SK-N-SH (cell line): ENCODE results near the gene COLEC12. TPM values are rescaled to one million over a fixed set of nuclear protein-coding genes. Genes with fewer than 3 reads are reported as not detected.

Experiments used
- CTCF ChIA-PET: fragments of 300-600, 350-600 bp; formaldehyde crosslinking; extraction: SDS; loops from one replicate; lab custom pipeline; 2021; lab: Yijun Ruan, JAX
- POLR2A ChIA-PET: fragments of 350-600 bp; sonication (Branson Sonifier 250); formaldehyde crosslinking; extraction: SDS; loops from one replicate; lab custom pipeline; 2020; ENCODE audit warnings: antibody characterized with exemption, inconsistent platforms; lab: Yijun Ruan, JAX
- DNase-seq: peaks from one replicate; pipeline ENCODE4 v3.0.0; 2012
- H2AFZ ChIP-seq: fragments of 200-600 bp; sonication (generic); 2 replicates; pipeline ENCODE4 v1.8.1; 2016; ENCODE audit warnings: antibody characterized with exemption, mild to moderate bottlenecking, low read depth
- H3F3A ChIP-seq: fragments of 200-600 bp; sonication (generic); replicated peaks from 2 replicates; pipeline ENCODE3; 2016; ENCODE audit warnings: antibody characterized with exemption, mild to moderate bottlenecking; ENCODE audit not compliant: insufficient read depth
- H3K27ac ChIP-seq, 2 experiments: fragments of 200-500 bp in 1 of 2; fragments of 200-600 bp in 1 of 2; sonication (Bioruptor generic) in 1 of 2; sonication (generic), shearing (Covaris generic) in 1 of 2; 2 replicates each; pipeline versions ENCODE4 v1.5.1 to v1.6.1; 2014 to 2016; ENCODE audit warnings: low read depth in 2 of 2, inconsistent platforms in 1 of 2, low read length in 1 of 2, mild to moderate bottlenecking in 1 of 2, mixed read lengths in 1 of 2
- H3K27me3 ChIP-seq: fragments of 200-600 bp; sonication (generic), shearing (Covaris generic); 2 replicates; pipeline ENCODE4 v1.6.1; 2016; ENCODE audit warnings: mixed run types; ENCODE audit not compliant: insufficient read depth
- H3K36me3 ChIP-seq, 2 experiments: fragments of 200-500 bp in 1 of 2; fragments of 200-600 bp in 1 of 2; sonication (Bioruptor generic) in 1 of 2; sonication (generic) in 1 of 2; replicated peaks in 1 of 2; 2 replicates each; pipeline versions ENCODE3 to v1.5.1; 2014 to 2016; ENCODE audit warnings: low read length in 1 of 2, mild to moderate bottlenecking in 1 of 2; ENCODE audit not compliant: insufficient read depth in 2 of 2, control insufficient read depth in 1 of 2
- H3K4me1 ChIP-seq, 2 experiments: fragments of 200-500 bp in 1 of 2; fragments of 200-600 bp in 1 of 2; sonication (Bioruptor generic) in 1 of 2; sonication (generic), shearing (Covaris generic) in 1 of 2; 2 replicates each; pipeline versions ENCODE4 v1.5.1 to v1.6.1; 2014 to 2016; ENCODE audit warnings: low read depth in 1 of 2, low read length in 1 of 2, mixed run types in 1 of 2; ENCODE audit not compliant: insufficient read depth in 2 of 2, control insufficient read depth in 1 of 2
- H3K4me2 ChIP-seq: fragments of 200-600 bp; sonication (generic), shearing (Covaris generic); 2 replicates; pipeline ENCODE4 v1.6.1; 2017; ENCODE audit warnings: mixed run types
- H3K4me3 ChIP-seq, 2 experiments: fragments of 200-500 bp in 1 of 2; fragments of 200-600 bp in 1 of 2; sonication (Bioruptor generic) in 1 of 2; sonication (generic), shearing (Covaris generic) in 1 of 2; 2 replicates each; pipeline versions ENCODE4 v1.5.1 to v1.8.1; 2014 to 2016; ENCODE audit warnings: low read depth in 2 of 2, inconsistent platforms in 1 of 2, low read length in 1 of 2, mild to moderate bottlenecking in 1 of 2, mixed read lengths in 1 of 2, moderate library complexity in 1 of 2
- H3K79me2 ChIP-seq: fragments of 200-600 bp; sonication (generic); 2 replicates; pipeline ENCODE4 v1.8.1; 2017; ENCODE audit warnings: mild to moderate bottlenecking; ENCODE audit not compliant: insufficient read depth
- H3K9ac ChIP-seq: fragments of 200-600 bp; sonication (generic); 2 replicates; pipeline ENCODE4 v1.6.1; 2017; ENCODE audit warnings: mixed run types
- H3K9me2 ChIP-seq: fragments of 200-600 bp; sonication (generic); 2 replicates; pipeline ENCODE4 v1.6.1; 2017; ENCODE audit warnings: mixed run types
- H3K9me3 ChIP-seq: fragments of 200-600 bp; sonication (generic); 2 replicates; pipeline ENCODE4 v1.6.1; 2017; ENCODE audit warnings: mixed run types, mild to moderate bottlenecking, moderate library complexity
- H4K20me1 ChIP-seq: fragments of 200-600 bp; sonication (generic); 2 replicates; pipeline ENCODE4 v1.6.1; 2017; ENCODE audit warnings: mild to moderate bottlenecking, mixed run types; ENCODE audit not compliant: insufficient read depth
- EZH2phosphoT487 ChIP-seq: fragments of 200-600 bp; sonication (generic); IDR thresholded peaks from 2 replicates; pipeline ENCODE4 v1.6.1; 2017; ENCODE audit warnings: low read depth, mixed run types, mild to moderate bottlenecking, antibody characterized with exemption, moderate library complexity, borderline replicate concordance
- FOSL2 ChIP-seq: IDR thresholded peaks from 2 replicates; pipeline ENCODE4 v1.4.0; 2012; ENCODE audit warnings: low read depth, mild to moderate bottlenecking, moderate library complexity, borderline replicate concordance
- FOXM1 ChIP-seq: IDR thresholded peaks from 2 replicates; pipeline ENCODE4 v1.4.0; 2012; ENCODE audit warnings: low read depth, mild to moderate bottlenecking
- GABPA ChIP-seq: IDR thresholded peaks from 2 replicates; pipeline ENCODE4 v1.4.0; 2012; ENCODE audit warnings: low read depth, mild to moderate bottlenecking
- NFIC ChIP-seq: IDR thresholded peaks from 2 replicates; pipeline ENCODE4 v1.4.0; 2012; ENCODE audit warnings: borderline replicate concordance
- NRF1 ChIP-seq: IDR thresholded peaks from 2 replicates; pipeline ENCODE4 v1.6.1; 2012; ENCODE audit warnings: low read depth, mild to moderate bottlenecking, low read length
- RAD21 ChIP-seq: IDR thresholded peaks from 2 replicates; pipeline ENCODE4 v1.6.1; 2012; ENCODE audit warnings: mild to moderate bottlenecking, low read length
- RFX5 ChIP-seq: IDR thresholded peaks from 2 replicates; pipeline ENCODE4 v1.6.1; 2012; ENCODE audit warnings: mild to moderate bottlenecking, improper control_type of control experiment, low read length
- SMC3 ChIP-seq: IDR thresholded peaks from 2 replicates; pipeline ENCODE4 v1.6.1; 2012; ENCODE audit warnings: low read depth, low read length, improper control_type of control experiment
- TCF12 ChIP-seq: IDR thresholded peaks from 2 replicates; pipeline ENCODE4 v1.4.0; 2012
- TEAD4 ChIP-seq: IDR thresholded peaks from 2 replicates; pipeline ENCODE4 v1.4.0; 2012; ENCODE audit warnings: mild to moderate bottlenecking, borderline replicate concordance; ENCODE audit not compliant: insufficient read depth
- WGBS: methylation state at CpG from one replicate; pipeline ENCODE4 v1.1.6; 2017; ENCODE audit warnings: low lambda C conversion rate; 5-methylcytosine and 5-hydroxymethylcytosine counted together
- polyA plus RNA-seq, 3 experiments: library from polyadenylated mRNA; depleted of rRNA; stranded (reverse); fragments of >200 nt; gene quantifications; 2 replicates each; pipeline ENCODE4 v1.2.3, GENCODE V29; 2012
- TF ChIP-seq, protein P1 (sequence below): fragments of 200-600 bp; sonication (generic); IDR thresholded peaks from 2 replicates; pipeline ENCODE4 v1.6.1; 2017; ENCODE audit warnings: antibody characterized with exemption, mild to moderate bottlenecking, moderate library complexity
- TF ChIP-seq, protein P2 (sequence below): fragments of 150-350 bp; IDR thresholded peaks from 2 replicates; pipeline ENCODE4 v1.6.1; 2017; ENCODE audit warnings: antibody characterized with exemption, low read length, low read depth, borderline replicate concordance
- TF ChIP-seq, protein P3 (sequence below): fragments of 150-350 bp; IDR thresholded peaks from 2 replicates; pipeline ENCODE4 v1.6.1; 2016; ENCODE audit warnings: mild to moderate bottlenecking, low read depth, low read length
- TF ChIP-seq, protein P4 (sequence below): IDR thresholded peaks from 2 replicates; pipeline ENCODE4 v1.6.1; 2012; ENCODE audit warnings: mild to moderate bottlenecking, low read depth, low read length, moderate library complexity

The COLEC12 gene
- polyA plus RNA-seq, 1 of the 3 experiments (the other 2 are of a cell fraction) = 41.2 TPM

DNA sequence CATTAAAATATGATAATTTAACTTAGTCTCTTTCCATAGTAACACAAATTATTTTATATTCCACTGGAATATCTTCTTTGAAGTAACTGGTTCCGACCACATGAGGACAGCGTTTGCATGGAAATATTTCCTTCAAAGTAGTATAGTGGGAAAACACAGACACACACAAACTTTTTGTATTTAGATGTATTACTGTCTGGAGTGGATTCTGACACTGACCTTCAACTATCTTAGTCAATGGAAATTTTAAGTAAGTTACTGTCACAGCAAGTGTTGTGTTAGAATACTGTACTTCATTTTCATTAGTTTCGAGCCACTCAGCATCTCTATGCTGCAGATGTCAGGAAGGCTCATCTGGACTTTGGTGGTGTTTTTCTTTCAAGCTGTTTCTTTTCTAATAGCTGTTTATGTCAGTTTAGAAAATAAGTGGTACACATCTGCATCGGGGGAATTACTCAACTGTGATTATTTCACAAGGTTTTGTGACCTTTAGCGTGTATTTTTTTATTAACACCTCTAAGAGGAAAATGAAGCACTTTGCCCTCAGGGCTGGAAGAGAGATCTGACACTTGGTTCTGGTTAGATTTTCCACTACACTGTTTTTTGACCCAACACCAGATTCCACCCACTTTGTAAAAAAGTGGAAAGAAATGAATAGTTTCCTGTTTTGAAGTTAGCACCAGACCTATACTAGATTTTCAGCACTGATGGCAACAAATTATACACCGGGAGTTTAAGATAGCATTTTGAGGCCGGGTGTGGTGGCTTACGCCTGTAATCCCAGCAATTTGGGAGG lies 213.8 kb downstream of the COLEC12 start:
- Histone ChIP-seq H3K4me1 (no peaks in the 10 kb centered on the region; a peak in 1 of 4 replicates), H4K20me1 (no peaks in the 10 kb centered on the region), H3K27me3 (no peaks in the 10 kb centered on the region; the same call in 1 of the 2 replicates), H3K4me3 (no peak overlapping the region), H3K4me2 (no peak overlapping the region), H3K79me2 (no peaks in the 10 kb centered on the region), H3K9me2 (no peaks in the 10 kb centered on the region), H3F3A (no peaks in the 10 kb centered on the region), H2AFZ (no peak overlapping the region), H3K27ac (no peak overlapping the region), H3K9me3 (no peaks in the 10 kb centered on the region), H3K9ac (no peak overlapping the region), H3K36me3 (no peaks in the 10 kb centered on the region)
- POLR2A ChIA-PET = no interaction called here
- whole genome bisulfite sequencing = 39% methylated on average over 8 of the region's 8 CpGs
- CTCF ChIA-PET = interaction anchor here (0.6 to 1.7 kb wide), 8 partner anchors 10 to 341 kb away, joined by 3 to 24 read pairs (median 4); no protein-coding TSS in a partner anchor
- TF ChIP-seq RAD21 = peak; percentile 89
- peak; percentile 94 for TF ChIP-seq SMC3
- TF ChIP-seq, protein P1, sequence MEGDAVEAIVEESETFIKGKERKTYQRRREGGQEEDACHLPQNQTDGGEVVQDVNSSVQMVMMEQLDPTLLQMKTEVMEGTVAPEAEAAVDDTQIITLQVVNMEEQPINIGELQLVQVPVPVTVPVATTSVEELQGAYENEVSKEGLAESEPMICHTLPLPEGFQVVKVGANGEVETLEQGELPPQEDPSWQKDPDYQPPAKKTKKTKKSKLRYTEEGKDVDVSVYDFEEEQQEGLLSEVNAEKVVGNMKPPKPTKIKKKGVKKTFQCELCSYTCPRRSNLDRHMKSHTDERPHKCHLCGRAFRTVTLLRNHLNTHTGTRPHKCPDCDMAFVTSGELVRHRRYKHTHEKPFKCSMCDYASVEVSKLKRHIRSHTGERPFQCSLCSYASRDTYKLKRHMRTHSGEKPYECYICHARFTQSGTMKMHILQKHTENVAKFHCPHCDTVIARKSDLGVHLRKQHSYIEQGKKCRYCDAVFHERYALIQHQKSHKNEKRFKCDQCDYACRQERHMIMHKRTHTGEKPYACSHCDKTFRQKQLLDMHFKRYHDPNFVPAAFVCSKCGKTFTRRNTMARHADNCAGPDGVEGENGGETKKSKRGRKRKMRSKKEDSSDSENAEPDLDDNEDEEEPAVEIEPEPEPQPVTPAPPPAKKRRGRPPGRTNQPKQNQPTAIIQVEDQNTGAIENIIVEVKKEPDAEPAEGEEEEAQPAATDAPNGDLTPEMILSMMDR = peak; percentile 88
- TF ChIP-seq NRF1 = no peak
- DNase-seq = peak; percentile 21

DNA sequence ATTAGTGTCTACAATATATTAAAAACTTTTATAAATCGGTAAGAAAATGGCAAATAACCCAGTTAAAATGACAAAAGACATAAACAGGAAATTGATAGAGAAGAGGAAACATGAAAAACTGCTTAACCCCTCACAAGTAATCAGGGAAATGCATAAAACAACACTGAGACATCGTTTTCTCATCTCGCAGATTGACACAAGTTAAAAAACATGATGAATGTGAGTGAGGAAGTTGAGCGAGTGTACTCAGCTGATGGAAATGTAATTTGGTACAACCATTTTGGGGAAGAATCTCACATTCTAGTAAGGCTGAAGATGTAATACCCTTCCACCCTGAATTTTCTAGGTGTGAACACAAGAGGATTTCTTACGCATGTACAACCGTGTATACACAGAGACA lies 214.7 kb downstream of the COLEC12 start:
- Histone ChIP-seq H3K9me3 (no peaks in the 10 kb centered on the region), H3K4me2 (no peak overlapping the region), H3F3A (no peaks in the 10 kb centered on the region), H3K27me3 (no peaks in the 10 kb centered on the region; the same call in 1 of the 2 replicates), H3K4me1 (no peaks in the 10 kb centered on the region; a peak in 1 of 4 replicates), H4K20me1 (no peaks in the 10 kb centered on the region), H3K9ac (no peak overlapping the region), H3K4me3 (no peak overlapping the region), H3K36me3 (no peaks in the 10 kb centered on the region), H3K79me2 (no peaks in the 10 kb centered on the region), H3K9me2 (no peaks in the 10 kb centered on the region), H2AFZ (no peak overlapping the region), H3K27ac (no peak overlapping the region)
- ChIA-PET POLR2A (no interaction called here), CTCF (interaction anchor here (1.8 kb wide), 1 partner anchor 17 kb away, joined by 4 read pairs; no protein-coding TSS in a partner anchor)
- DNase-seq = no peak
- WGBS = 83% methylated on average over 6 of the region's 6 CpGs
- TF ChIP-seq TEAD4 (no peak), TCF12 (no peak), SMC3 (no peak), FOXM1 (no peak), NFIC (no peak), RFX5 (no peak), FOSL2 (no peak), EZH2phosphoT487 (no peak), GABPA (no peak)
- TF ChIP-seq, protein P2, sequence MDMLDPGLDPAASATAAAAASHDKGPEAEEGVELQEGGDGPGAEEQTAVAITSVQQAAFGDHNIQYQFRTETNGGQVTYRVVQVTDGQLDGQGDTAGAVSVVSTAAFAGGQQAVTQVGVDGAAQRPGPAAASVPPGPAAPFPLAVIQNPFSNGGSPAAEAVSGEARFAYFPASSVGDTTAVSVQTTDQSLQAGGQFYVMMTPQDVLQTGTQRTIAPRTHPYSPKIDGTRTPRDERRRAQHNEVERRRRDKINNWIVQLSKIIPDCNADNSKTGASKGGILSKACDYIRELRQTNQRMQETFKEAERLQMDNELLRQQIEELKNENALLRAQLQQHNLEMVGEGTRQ = no peak
- TF ChIP-seq, protein P3, sequence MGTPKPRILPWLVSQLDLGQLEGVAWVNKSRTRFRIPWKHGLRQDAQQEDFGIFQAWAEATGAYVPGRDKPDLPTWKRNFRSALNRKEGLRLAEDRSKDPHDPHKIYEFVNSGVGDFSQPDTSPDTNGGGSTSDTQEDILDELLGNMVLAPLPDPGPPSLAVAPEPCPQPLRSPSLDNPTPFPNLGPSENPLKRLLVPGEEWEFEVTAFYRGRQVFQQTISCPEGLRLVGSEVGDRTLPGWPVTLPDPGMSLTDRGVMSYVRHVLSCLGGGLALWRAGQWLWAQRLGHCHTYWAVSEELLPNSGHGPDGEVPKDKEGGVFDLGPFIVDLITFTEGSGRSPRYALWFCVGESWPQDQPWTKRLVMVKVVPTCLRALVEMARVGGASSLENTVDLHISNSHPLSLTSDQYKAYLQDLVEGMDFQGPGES = no peak
- TF ChIP-seq, protein P1 = no peak
- TF ChIP-seq, protein P4, sequence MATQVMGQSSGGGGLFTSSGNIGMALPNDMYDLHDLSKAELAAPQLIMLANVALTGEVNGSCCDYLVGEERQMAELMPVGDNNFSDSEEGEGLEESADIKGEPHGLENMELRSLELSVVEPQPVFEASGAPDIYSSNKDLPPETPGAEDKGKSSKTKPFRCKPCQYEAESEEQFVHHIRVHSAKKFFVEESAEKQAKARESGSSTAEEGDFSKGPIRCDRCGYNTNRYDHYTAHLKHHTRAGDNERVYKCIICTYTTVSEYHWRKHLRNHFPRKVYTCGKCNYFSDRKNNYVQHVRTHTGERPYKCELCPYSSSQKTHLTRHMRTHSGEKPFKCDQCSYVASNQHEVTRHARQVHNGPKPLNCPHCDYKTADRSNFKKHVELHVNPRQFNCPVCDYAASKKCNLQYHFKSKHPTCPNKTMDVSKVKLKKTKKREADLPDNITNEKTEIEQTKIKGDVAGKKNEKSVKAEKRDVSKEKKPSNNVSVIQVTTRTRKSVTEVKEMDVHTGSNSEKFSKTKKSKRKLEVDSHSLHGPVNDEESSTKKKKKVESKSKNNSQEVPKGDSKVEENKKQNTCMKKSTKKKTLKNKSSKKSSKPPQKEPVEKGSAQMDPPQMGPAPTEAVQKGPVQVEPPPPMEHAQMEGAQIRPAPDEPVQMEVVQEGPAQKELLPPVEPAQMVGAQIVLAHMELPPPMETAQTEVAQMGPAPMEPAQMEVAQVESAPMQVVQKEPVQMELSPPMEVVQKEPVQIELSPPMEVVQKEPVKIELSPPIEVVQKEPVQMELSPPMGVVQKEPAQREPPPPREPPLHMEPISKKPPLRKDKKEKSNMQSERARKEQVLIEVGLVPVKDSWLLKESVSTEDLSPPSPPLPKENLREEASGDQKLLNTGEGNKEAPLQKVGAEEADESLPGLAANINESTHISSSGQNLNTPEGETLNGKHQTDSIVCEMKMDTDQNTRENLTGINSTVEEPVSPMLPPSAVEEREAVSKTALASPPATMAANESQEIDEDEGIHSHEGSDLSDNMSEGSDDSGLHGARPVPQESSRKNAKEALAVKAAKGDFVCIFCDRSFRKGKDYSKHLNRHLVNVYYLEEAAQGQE = no peak
